Ishikawa (cell line): Measurements from ENCODE around the gene SEC14L5.

Experiments used
- EP300 ChIP-seq: IDR thresholded peaks from 2 replicates; pipeline ENCODE4 v1.6.1; 2012; ENCODE audit warnings: borderline replicate concordance
- TCF12 ChIP-seq: IDR thresholded peaks from 2 replicates; pipeline ENCODE4 v1.6.1; 2012; ENCODE audit warnings: low read depth
- TEAD4 ChIP-seq: IDR thresholded peaks from 2 replicates; pipeline ENCODE4 v1.6.1; 2012
- ZBTB7A ChIP-seq: IDR thresholded peaks from 2 replicates; pipeline ENCODE4 v1.6.1; 2012; ENCODE audit warnings: low read depth
- TF ChIP-seq, protein P1 (sequence below): IDR thresholded peaks from 2 replicates; pipeline ENCODE4 v1.6.1; 2012; ENCODE audit warnings: low read depth, mild to moderate bottlenecking
- TF ChIP-seq, protein P2 (sequence below): IDR thresholded peaks from 2 replicates; pipeline ENCODE4 v1.6.1; 2012

DNA sequence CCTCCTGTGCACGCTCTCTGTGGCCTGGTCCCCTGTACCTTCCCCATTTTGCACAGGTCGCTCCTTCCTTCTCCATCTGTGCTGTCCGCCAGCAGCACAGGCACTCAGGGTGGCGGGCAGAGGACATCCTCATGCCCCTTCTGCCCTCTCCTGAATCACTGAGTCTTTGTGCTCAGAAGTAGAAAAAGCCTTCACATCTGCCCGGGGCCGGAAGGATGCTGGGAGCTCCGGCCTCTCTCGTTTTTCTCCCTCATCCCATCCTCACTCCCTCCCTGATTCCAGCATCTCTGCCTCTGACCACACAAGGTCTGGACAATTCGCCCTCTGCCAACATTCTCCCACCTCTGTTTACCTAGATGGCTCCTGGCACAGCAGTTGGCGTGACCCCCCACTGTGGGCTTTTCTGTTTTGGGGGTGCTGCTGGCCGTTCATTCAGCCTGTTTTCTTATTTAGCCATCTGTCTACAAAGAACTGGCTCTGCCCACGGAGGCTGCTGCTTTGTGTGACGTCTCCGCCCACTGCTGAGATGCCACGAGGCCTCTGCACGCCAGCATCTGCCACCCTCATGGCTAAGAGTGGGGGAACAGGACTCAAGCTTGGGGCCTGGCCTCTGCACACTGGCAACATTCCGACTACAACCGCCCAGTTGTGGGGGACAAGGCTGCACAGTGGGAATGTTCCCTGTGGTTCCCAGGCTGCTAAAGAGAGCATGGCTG lies 36.7 kb downstream of the SEC14L5 start:
- TF ChIP-seq EP300 (no peak), TCF12 (no peak), TEAD4 (no peak), ZBTB7A (no peak)
- TF ChIP-seq, protein P1, sequence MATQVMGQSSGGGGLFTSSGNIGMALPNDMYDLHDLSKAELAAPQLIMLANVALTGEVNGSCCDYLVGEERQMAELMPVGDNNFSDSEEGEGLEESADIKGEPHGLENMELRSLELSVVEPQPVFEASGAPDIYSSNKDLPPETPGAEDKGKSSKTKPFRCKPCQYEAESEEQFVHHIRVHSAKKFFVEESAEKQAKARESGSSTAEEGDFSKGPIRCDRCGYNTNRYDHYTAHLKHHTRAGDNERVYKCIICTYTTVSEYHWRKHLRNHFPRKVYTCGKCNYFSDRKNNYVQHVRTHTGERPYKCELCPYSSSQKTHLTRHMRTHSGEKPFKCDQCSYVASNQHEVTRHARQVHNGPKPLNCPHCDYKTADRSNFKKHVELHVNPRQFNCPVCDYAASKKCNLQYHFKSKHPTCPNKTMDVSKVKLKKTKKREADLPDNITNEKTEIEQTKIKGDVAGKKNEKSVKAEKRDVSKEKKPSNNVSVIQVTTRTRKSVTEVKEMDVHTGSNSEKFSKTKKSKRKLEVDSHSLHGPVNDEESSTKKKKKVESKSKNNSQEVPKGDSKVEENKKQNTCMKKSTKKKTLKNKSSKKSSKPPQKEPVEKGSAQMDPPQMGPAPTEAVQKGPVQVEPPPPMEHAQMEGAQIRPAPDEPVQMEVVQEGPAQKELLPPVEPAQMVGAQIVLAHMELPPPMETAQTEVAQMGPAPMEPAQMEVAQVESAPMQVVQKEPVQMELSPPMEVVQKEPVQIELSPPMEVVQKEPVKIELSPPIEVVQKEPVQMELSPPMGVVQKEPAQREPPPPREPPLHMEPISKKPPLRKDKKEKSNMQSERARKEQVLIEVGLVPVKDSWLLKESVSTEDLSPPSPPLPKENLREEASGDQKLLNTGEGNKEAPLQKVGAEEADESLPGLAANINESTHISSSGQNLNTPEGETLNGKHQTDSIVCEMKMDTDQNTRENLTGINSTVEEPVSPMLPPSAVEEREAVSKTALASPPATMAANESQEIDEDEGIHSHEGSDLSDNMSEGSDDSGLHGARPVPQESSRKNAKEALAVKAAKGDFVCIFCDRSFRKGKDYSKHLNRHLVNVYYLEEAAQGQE: no peak
- TF ChIP-seq, protein P2, sequence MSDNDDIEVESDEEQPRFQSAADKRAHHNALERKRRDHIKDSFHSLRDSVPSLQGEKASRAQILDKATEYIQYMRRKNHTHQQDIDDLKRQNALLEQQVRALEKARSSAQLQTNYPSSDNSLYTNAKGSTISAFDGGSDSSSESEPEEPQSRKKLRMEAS: no peak
